NOMO-1 (cell line): ENCODE results near the gene PTPRQ.
A peak's percentile ranks its signal among the peaks of the same experiment; 100 is the strongest.

Experiments used
- DNase-seq, 2 experiments: peaks; one replicate each; lab custom pipeline; 2025; ENCODE audit not compliant: unreplicated experiment in 2 of 2; lab: John Stamatoyannopoulos, UW

Gene PTPRQ

GRCh38 chr12:80715713-80716249 is 271.7 kb downstream of the PTPRQ start:
- no peak for DNase-seq

GRCh38 chr12:80716696-80717469 is 272.8 kb downstream of the PTPRQ start, which contains the start of gene MYF5:
TSS of gene MYF5 (plus strand) at chr12:80716912. CDS start at chr12:80717064, 152 bp downstream.
- no peak for DNase-seq

- DNase-seq, result no peak
Observed at GRCh38 chr12:80717856-80718255, 273.8 kb downstream of the PTPRQ start.

GRCh38 chr12:80720516-80720915 is 276.5 kb downstream of the PTPRQ start:
- DNase-seq, result no peak

GRCh38 chr12:80721326-80721725 is 277.3 kb downstream of the PTPRQ start:
- peak; percentile 15 to 61 for DNase-seq
